GM12874 (cell line): Measurements from ENCODE around the gene CTRL.

Source experiments
- CTCF ChIP-seq: IDR thresholded peaks from 2 replicates; pipeline ENCODE4 v1.5.1; 2011; ENCODE audit warnings: low read depth, mild to moderate bottlenecking, control low read depth, low read length, moderate library complexity; ENCODE audit not compliant: insufficient read depth

The CTRL gene

GRCh38 chr16:67901734-67902133 is 29.9 kb downstream of the CTRL start:
- no peak for TF ChIP-seq CTCF

- TF ChIP-seq CTCF = no peak
Measured at GRCh38 chr16:67897231-67897630, 34.4 kb downstream of the CTRL start.

GRCh38 chr16:67893743-67894399 is 37.8 kb downstream of the CTRL start:
- no peak for TF ChIP-seq CTCF

- TF ChIP-seq CTCF = no peak
Measured at GRCh38 chr16:67892899-67893742, 38.5 kb downstream of the CTRL start, which contains the start of gene PSKH1. TSS of gene PSKH1 (plus strand) at chr16:67893254. CDS start at chr16:67908750, 15,496 bp downstream.

- no peak for TF ChIP-seq CTCF
Measured at GRCh38 chr16:67892375-67892774, 39.3 kb downstream of the CTRL start.

GRCh38 chr16:67888331-67888730 is 43.3 kb downstream of the CTRL start:
- no peak for TF ChIP-seq CTCF

- no peak for TF ChIP-seq CTCF
Measured at GRCh38 chr16:67886387-67886786, 45.3 kb downstream of the CTRL start.
